HG02885 (cell line): ENCODE data around the gene SCLT1.

Experiments
- ATAC-seq: cut with Tn5 transposase; IDR thresholded peaks from one replicate; pipeline ENCODE4 v1.9.1; 2021; ENCODE audit warnings: mild to moderate bottlenecking; ENCODE audit not compliant: unreplicated experiment, poor library complexity

SCLT1 gene

DNA sequence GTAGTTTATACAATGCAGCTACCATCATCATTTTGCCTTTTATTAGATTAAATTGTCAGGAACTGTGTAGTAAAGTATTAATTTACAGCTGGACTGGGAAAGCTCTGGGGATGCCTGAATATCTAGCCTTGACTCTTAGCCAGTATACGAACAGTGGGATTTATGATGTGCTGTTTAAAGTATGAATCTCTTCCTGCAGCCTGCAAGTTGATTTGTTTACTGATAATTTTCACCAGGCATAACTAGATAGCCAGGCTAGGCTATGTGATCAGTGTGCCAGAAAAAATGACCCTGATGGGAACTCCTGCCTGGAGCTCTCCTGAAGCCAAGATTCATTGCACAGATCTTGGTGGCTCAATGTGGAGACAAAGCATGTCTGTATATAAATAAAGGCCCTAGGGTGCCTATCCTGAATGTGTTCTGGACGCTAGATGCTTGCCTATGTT is 119.2 kb downstream of the SCLT1 start:
- ATAC-seq: no peak

DNA sequence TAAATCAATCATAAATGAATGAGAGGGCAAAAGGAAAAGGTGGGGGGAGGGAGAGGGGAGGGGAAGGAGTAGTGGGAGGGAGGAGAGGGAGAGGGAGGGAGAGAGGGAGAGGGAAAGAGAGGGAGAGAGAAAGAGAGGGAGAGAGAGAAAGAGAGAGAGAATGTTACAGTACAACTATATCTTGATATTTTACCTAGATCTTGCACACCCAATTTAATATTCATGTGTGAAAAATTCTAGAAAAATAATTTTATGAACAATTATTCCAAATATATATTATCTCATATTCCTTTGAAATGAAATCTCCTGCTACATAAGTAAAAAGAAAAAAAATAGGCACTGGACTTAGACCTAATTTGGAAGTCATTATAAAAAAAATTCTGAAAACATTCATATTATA is 120.0 kb downstream of the SCLT1 start:
- ATAC-seq: no peak

DNA sequence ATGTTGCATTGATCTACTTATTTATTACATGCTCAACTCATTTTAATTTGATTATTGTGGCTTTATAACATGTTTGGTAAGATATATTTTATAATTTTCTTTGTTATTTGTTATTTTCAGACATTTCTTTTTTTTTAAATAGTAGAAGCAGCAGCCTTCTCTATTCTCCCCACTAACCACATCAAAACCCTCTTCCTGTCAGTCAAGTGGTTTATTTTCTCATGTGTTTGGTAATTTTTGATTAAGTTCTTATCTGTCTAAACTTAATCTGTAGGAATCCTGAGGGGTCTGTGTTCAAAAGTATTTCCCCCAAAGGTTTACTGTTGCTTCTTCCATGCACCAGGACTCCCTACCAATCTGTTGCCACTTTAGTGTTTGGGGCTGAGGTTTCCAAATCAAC is 131.9 kb downstream of the SCLT1 start:
- ATAC-seq: no peak

DNA sequence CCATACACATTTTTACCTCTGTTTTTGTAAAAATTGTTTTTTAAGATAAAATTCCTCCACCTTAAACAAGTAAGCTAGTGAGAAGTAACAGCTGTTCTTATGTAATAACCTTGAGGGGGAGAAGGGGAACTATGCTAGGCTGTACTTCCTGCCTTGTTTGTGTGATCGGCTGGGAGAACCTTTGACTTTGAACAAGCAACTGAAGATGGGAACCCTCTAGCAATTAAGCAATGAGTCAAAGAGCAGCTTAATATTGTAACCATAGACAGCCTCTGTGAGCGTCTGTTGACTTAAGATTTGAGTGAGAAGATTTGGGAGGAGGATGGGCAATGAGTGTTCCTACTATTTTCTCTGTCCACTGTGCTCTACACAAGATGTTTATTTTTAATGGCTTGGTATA is 135.1 kb downstream of the SCLT1 start:
- no peak for ATAC-seq

DNA sequence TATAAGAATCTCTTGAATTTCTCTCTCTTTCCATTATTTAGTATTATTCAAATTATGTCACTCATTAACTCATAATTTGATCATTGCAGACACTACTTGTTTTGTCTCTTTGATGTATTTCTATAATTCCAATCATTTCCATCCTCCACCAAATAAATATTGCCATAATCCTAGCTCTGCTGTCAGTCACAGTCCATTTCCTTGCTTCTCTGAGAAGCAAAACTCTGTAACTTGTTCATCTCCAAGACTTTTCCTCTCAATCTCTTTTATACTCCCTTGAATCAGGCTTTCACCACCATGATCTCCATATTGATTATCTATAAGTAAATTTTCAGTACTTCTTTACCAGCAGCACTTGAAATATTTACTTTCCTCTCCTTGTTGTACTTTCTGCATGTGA is 135.9 kb downstream of the SCLT1 start:
- ATAC-seq: no peak

DNA sequence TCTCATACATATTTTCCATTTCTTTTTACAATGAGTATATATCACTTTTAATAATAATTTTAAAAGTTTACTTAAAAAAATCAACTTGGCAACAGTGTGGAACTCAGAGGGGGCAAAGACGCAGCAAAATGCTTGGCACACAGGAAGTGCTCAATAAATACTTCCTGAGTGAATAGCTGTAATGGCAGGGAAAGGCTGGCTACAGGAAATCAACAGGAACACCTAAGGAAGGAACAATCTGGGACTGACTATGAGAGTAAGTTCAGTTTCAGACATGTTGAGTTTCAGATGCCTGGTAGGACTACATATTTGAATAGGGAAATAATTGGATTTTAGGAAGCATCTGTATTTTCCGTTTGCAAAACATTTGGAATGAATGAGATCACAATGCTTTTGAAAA is 137.6 kb downstream of the SCLT1 start:
- ATAC-seq: no peak

DNA sequence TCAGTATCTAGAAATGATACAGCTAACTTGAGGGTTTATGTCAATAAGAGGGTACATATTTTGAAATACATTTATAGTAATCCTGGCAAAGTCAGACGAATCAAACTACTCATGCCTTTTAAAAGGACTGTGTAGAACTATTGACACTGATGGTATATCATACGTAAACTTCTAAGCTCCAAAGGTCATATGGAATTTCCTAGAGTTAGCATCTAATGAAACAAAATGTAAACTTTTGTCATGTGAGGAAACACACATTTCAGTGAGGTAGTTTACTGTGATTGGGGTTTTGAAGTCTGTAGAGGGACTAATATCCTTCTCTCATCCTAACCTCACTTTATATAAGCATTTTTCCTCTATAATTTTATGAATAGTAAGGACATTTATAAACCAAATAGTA is 138.4 kb downstream of the SCLT1 start:
- ATAC-seq: no peak

DNA sequence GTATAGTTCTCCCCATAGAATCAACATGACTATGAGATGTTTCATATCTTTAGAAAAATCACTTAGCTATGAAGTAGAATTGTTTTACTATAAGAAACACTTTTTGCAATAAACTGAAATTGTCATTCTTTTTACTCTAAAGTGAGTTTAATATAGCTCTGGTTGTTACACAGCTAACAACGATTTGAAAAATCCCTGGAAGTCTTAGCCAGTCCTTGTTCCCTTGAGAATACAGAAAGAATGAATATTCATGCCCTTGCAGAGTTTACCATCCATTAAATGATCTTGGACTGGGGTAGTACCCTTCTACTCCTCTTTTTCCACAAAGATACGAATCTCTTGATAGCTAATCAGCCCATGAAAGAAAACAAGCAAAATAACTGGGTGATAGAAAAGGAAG is 142.0 kb downstream of the SCLT1 start:
- ATAC-seq: no peak

DNA sequence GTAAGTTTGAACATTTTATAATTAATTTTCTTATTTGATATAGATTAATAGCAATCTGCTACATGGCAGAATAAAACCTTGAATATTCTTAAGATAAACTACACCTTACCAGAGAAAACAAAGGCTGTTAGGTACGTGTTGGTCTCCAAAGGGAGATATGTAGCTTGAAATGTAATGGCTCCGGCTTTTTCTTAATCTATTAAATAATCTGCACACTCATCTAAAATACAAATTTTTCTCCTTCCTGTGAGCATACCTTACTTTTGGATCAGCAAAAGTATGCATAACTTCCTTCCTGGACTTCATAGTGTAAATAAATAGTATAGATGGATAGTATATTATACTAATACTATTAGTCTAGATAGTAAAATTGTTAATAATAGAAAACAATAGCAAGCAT is 142.5 kb downstream of the SCLT1 start:
- ATAC-seq: no peak

DNA sequence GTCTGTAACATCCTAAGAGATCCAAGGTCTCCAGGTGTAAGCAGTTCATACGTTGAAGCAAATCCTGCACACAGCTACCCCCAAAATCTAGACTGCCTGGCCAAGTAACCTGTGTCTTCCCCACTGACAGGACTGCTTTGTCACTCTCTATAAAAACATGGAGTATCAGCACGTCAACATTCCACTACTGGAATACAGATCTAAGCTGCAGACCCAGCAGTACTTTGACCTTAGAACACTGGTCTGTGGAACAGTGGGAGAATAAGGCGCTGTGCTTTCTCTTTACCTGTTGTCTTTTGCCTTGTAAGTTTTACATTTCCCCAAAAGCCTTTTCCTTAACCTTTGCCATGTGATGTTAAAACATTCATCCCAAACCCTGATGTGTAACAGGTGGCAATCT is 146.4 kb downstream of the SCLT1 start:
- no peak for ATAC-seq

DNA sequence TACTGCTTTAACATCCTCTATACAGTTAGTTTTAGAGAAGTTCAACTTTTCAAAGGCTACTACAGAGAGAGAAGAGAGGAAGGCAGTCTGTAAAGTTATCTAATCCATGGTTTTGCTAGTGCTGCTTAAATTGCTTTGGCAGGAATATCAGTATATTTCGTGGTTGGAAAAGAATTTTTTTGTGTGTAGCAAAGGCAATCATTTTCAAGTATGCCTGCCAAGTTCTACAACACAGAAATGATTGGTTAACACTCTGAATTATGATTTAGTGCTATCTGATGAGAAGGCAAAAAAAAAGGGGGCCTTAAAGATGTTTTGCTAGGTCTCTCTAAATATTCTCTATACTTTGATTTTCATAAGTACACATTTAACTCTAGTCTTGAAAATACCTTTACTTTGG is 150.7 kb downstream of the SCLT1 start:
- ATAC-seq: no peak

DNA sequence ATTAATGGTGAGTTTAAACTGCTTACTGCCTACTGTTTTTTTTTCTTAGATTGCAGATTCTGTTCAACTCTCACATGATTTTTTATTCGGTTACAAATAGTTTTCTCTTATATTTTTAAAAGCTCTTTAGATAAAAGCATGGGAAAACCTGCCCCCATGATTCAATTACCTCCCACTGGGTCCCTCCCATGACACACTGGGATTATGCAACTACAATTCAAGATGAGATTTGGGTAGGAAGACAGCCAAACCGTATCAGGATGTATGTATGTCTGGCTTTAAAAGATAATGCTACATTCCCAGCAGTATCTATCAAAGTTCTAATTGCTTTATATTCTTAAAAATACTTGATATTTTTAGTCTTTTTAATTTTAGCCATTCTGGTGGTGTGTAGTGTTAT is 152.4 kb downstream of the SCLT1 start:
- ATAC-seq: no peak

DNA sequence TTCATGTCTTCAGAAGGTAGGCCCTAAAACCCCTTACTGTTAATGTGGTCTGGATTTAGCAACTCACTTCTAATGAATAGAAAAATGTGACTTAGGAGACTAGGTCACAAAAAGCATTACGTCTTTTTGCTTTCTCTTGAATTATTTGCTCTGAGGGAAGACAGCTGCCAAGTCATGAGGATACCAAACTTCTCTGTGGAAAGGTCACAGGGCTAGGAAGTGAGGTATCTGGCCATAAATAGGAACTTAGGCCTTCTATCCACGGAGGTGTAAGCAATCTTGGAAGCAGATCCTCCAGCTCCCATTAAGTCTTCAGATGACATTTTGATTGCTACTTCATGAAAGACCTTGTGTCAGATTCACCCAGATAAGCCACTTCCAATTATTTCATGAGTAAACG is 163.3 kb downstream of the SCLT1 start:
- ATAC-seq: no peak

DNA sequence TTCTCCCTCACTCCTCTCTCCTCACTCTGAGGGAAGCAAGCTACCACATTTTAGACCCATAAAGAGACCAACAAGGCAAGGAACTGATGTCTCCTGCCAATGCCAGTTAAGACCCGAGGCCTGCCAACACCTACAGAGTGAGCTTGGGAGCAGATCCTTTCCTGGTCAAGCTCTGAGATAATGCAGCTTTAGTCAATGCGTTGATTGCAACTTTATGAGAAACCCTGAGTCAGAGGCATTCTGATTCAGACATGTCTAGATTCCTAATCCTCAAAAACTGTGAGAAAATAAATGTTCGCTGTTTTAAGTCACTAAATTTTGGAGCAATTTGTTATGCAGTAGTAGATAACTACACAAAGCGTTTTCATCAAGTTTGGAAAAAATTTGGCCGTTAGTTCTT is 168.4 kb downstream of the SCLT1 start:
- ATAC-seq: no peak

DNA sequence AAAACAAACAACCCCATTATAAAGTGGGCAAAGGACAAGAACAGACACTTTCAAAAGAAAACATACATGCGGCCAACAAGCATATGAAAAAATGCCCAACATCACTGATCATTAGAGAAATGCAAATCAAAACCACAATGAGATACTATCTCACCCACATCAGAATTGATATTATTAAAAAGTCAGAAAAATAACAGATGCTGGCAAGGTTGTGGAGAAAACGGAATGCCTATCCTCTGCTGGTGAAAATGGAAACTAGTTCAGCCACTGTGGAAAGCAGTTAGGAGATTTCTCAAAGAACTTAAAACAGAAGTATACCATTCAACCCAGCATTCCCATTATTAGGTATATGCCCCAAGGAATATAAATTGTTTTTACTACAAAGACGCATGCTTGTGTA is 171.4 kb downstream of the SCLT1 start:
- ATAC-seq: no peak

DNA sequence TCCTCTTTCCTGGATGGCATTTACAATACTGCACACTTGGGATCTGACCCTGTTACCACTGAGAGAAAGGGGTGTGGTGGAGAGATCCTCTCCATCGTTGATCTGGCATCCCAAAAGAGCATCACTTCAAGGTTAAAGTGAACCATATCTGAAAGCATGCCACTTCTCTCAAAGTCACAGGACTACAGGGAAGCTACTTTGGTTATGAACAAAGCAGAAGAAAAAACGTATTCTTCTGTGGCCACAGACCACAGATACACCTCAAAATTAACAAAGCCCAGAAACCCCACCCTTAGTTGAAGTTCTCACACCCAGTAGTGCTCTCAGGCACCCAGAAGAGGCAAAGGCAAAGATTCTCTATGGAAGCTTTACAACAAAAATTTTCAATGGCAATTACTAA is 175.6 kb downstream of the SCLT1 start:
- ATAC-seq: peak; percentile 80

DNA sequence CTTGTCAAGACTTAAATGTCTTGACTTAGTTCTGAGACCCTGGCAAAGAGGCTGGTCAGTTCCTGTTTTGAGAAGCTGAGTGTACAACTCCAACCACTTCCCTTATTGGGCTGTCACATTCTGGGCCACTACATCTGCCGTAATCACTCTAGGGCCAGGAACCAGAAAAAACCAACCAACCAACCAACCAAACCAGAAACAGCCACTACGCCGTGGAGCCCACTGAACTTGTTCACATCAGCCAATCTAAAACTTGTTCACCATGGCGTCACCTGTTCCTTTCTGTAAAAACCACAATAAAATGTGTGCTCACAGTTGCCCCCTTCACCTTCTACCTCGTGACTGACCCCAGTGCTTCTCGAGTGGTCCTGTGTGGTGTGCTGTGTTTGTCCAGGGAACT is 176.5 kb downstream of the SCLT1 start:
- peak; percentile 77 for ATAC-seq

DNA sequence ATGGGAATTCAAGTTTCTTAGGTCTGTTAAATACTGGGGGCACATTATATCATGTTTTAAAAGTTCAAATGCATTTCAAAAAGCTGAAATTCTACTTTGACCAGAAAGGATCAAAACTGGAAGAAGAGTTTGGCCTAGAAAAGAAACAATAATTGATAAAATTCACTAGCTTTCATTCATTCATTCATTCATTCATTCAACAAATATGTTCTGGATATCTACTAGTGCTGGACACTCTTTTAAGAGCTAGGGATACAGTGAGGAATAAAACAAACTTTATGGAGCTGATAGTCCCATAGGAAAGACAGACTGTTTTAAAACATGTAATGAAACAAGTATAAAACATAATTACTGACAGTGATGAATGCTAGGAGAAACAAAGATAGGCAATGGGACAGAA is 177.8 kb downstream of the SCLT1 start:
- ATAC-seq: no peak

DNA sequence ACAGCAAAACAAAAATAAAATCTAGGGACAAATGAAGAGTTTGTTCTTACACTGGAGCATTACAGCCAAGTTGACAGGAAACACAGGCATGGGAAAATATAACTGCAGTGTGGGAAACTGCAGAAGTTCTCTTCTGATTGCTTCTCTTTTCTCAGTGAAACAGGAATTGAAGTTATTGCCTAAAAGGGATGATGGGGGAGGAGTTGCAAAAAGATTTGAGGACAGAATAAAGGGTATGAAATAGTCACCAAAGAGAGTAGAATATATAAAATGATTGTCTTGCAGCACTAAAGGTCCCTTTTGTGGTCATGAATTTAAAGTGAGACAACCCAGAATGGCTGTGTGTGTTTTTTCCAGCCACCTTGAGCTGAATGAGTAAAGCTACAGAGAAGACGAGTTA is 180.1 kb downstream of the SCLT1 start:
- ATAC-seq: no peak

DNA sequence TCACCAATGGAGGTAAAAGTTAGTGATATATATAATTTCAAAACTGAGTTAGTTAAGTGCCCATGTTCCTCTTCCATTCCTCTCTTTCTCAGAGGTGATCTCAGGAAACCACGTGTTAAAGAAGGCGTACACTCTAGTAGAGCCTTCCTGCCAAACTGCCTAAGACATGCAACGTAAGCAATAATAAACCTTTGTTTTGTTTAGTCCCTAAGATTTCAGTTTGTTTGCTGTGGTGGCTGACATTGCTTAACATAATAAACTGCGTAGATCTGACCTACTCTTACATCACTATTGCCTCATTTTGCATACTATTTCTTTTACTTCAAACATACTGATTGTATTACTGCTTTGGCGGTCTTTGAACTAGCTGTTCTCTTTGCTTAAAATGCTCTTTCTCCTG is 184.6 kb downstream of the SCLT1 start:
- no peak for ATAC-seq

DNA sequence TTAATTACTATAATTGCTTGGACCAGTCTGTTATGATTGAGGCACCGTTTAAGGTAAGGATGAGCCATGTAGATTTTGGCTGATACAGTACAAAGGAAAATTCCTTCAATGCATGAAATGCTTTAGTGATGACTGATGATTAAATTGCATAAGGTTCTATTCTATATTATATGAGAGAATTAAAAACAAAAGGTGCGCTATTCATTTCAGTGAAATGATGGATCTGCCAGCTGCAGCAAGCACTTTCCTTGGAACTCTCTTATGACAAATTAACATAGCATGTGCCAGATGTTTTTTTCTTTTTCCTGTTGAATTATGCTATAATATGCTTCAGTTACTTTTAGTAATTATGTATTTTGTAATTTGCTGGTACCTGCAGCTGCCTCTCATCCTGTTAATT is 185.4 kb downstream of the SCLT1 start:
- ATAC-seq: no peak

DNA sequence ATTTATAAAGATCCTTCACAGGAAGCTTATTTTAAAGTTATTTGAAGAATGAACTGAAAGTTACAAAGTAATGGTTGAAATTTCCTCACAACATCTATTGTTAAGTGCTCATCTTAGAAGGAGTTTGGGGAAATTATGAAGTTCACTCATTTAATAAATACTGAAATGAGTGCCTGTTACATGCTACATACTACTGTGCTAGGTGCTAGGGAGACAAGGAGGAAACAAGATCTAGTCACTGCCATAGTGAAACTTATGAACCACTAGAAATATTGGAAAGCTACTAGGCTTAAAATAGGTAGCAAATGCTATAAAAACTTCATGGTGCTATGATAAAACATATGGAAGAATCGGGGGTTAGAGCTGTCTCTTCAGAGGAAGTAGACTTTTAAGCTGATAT is 186.8 kb downstream of the SCLT1 start:
- ATAC-seq: no peak

DNA sequence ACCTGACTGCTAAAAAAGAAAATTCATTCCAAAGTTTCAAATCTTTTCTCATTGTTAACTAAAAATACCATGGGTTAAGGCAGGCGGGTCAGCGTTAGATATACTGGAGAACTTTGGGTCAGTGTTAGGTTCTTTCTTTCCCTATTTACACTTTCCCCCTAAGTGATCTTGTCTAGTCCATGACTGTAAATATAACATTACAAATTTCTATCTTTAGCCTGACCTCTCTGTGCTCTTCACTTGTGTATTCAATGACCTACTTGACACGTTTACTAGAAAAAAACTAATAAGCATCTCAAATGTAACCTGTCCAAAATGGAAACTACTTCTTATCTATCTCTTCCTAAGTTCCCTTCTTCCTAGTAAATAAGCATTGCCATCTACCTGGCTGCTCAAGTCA is 188.5 kb downstream of the SCLT1 start:
- no peak for ATAC-seq
